ENCODE results near the gene SLC25A30. TPM values are rescaled to one million over a fixed set of nuclear protein-coding genes. Genes with fewer than 3 reads are reported as not detected.

Gene SLC25A30
- total RNA-seq, 1 experiment from 2014 or later = 6.3 TPM

DNA sequence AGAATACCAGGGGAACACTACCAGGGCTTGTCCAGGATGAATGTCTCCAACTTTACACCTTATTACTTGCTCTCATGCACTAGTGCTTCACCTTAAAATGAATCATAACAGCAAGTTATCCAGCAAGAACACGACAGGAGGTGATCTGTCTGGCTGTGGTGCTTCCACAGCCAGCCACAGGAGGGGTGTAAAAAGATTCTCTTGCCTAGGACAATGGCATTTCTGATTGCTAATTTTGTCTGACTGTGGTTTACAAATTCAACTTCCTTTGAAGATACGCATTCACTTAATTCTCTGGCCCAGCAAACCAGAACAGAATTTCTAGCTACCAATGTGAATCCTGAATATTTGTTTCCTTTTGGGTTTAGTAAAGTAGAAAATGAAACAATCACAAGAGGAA is 23.5 kb upstream of the SLC25A30 start:
- no peaks in the 10 kb centered on the region for H3K9me3 ChIP-seq (ENCODE audit: control insufficient read depth, low read depth, low read length)
- H3K4me3 Mint-ChIP-seq = no peak overlapping the region
- no CpG with 5 or more reads among the region's 2 CpGs for WGBS (ENCODE audit: extremely low coverage, insufficient read length, low lambda C conversion rate)

More for the DNA sequence above, 23.5 kb upstream of the SLC25A30 start:
- no peaks in the 10 kb centered on the region for H4K20me1 ChIP-seq (ENCODE audit: control insufficient read depth, insufficient read depth, insufficient read length)
- H2BK12ac ChIP-seq (ENCODE audit: insufficient read length, low read depth, low read length) = no peak overlapping the region
- H2AK5ac ChIP-seq (ENCODE audit: insufficient read length, low read length) = no peak overlapping the region
- H3K14ac ChIP-seq (ENCODE audit: insufficient read depth, low read length) = no peak overlapping the region
- H3K56ac ChIP-seq (ENCODE audit: insufficient read length, low read depth, low read length) = no peak overlapping the region
- H3K4me2 ChIP-seq (ENCODE audit: insufficient read depth, insufficient read length, low read length) = no peak overlapping the region
- Mint-ChIP-seq H3K9me3 (no peaks in the 10 kb centered on the region), H3K27me3 (ENCODE audit: low read depth) (0 out of 2 replicates have a peak, but pooled peaks cover 2% of the 10 kb centered on the region), H3K27ac (no peak overlapping the region), H3K36me3 (ENCODE audit: insufficient read depth in 1 of 3, low read depth in 3 of 3) (no peaks in the 10 kb centered on the region), H3K4me1 (peaks cover 0 to 13% of the 10 kb centered on the region in 2 experiments; a peak in 2 of 4 replicates)
- H3K4me1 ChIP-seq (ENCODE audit: insufficient read depth, low read length) = peaks cover 2% of the 10 kb centered on the region; the same call in 1 of the 2 replicates
- no peak overlapping the region for H3K4ac ChIP-seq (ENCODE audit: low read depth, low read length)
- no peaks in the 10 kb centered on the region for H3K23me2 ChIP-seq (ENCODE audit: insufficient read length, low read depth, low read length, poor library complexity, severe bottlenecking)
- TF ChIP-seq, protein P1, sequence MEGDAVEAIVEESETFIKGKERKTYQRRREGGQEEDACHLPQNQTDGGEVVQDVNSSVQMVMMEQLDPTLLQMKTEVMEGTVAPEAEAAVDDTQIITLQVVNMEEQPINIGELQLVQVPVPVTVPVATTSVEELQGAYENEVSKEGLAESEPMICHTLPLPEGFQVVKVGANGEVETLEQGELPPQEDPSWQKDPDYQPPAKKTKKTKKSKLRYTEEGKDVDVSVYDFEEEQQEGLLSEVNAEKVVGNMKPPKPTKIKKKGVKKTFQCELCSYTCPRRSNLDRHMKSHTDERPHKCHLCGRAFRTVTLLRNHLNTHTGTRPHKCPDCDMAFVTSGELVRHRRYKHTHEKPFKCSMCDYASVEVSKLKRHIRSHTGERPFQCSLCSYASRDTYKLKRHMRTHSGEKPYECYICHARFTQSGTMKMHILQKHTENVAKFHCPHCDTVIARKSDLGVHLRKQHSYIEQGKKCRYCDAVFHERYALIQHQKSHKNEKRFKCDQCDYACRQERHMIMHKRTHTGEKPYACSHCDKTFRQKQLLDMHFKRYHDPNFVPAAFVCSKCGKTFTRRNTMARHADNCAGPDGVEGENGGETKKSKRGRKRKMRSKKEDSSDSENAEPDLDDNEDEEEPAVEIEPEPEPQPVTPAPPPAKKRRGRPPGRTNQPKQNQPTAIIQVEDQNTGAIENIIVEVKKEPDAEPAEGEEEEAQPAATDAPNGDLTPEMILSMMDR (conservative IDR thresholded peaks at IDR 0.05) = 0 out of 3 replicates have a peak, but pooled peaks have one; percentile 15
- DNase-seq = no peak
- H4K5ac ChIP-seq (ENCODE audit: insufficient read length, low read depth, low read length) = no peak overlapping the region
- H3T11ph ChIP-seq (ENCODE audit: low read length) = no peak overlapping the region
- H2BK120ac ChIP-seq (ENCODE audit: low read depth, low read length, poor library complexity, severe bottlenecking) = no peak overlapping the region
- H2BK20ac ChIP-seq (ENCODE audit: low read depth, low read length, poor library complexity, severe bottlenecking) = no peak overlapping the region
- H4K8ac ChIP-seq (replicated peaks; ENCODE audit: insufficient read length, low read depth, low read length) = no peak overlapping the region
- no peak overlapping the region for H2BK5ac ChIP-seq (ENCODE audit: insufficient read length, low read length)
- H3K27me3 ChIP-seq (ENCODE audit: insufficient read depth, low read length) = no peaks in the 10 kb centered on the region
- H2BK15ac ChIP-seq (ENCODE audit: low read depth, low read length) = no peak overlapping the region
- no peaks in the 10 kb centered on the region for H3K79me2 ChIP-seq (ENCODE audit: insufficient read depth, low read length)
- H3K27ac ChIP-seq (ENCODE audit: insufficient read length, low read depth, low read length) = no peak overlapping the region
- no peak overlapping the region for H2AFZ ChIP-seq (ENCODE audit: low read length)
- H3K18ac ChIP-seq (ENCODE audit: insufficient read length, low read depth, low read length) = no peak overlapping the region
- H3K9ac ChIP-seq (ENCODE audit: extremely low read depth, insufficient read length, low read length) = no peak overlapping the region
- H3K23ac ChIP-seq (ENCODE audit: insufficient read length, low read depth, low read length) = no peak overlapping the region
- no peak overlapping the region for H4K91ac ChIP-seq (ENCODE audit: insufficient read length, low read depth, low read length)
- H3K79me1 ChIP-seq (ENCODE audit: insufficient read depth, low read depth, low read length, poor library complexity, severe bottlenecking) = no peaks in the 10 kb centered on the region
